Glomerular endothelial cell (primary cell): Measurements from ENCODE around the gene ILKAP. TPM values are rescaled to one million over a fixed set of nuclear protein-coding genes. Genes with fewer than 3 reads are reported as not detected.

ENCODE experiments used
- DNase-seq: peaks from one replicate; pipeline ENCODE4 v3.0.0-alpha.2; 2011; ENCODE audit warnings: low read depth, low spot score; ENCODE audit errors: extremely low read depth
- total RNA-seq: library from RNA; depleted of rRNA; stranded (reverse); fragments of >200 nt; gene quantifications from 2 replicates; pipeline ENCODE4 v1.2.3, GENCODE V29; 2015

Gene ILKAP, protein sequence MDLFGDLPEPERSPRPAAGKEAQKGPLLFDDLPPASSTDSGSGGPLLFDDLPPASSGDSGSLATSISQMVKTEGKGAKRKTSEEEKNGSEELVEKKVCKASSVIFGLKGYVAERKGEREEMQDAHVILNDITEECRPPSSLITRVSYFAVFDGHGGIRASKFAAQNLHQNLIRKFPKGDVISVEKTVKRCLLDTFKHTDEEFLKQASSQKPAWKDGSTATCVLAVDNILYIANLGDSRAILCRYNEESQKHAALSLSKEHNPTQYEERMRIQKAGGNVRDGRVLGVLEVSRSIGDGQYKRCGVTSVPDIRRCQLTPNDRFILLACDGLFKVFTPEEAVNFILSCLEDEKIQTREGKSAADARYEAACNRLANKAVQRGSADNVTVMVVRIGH
- total RNA-seq, result 12.9 and 25.1 TPM in 2 replicates

DNA sequence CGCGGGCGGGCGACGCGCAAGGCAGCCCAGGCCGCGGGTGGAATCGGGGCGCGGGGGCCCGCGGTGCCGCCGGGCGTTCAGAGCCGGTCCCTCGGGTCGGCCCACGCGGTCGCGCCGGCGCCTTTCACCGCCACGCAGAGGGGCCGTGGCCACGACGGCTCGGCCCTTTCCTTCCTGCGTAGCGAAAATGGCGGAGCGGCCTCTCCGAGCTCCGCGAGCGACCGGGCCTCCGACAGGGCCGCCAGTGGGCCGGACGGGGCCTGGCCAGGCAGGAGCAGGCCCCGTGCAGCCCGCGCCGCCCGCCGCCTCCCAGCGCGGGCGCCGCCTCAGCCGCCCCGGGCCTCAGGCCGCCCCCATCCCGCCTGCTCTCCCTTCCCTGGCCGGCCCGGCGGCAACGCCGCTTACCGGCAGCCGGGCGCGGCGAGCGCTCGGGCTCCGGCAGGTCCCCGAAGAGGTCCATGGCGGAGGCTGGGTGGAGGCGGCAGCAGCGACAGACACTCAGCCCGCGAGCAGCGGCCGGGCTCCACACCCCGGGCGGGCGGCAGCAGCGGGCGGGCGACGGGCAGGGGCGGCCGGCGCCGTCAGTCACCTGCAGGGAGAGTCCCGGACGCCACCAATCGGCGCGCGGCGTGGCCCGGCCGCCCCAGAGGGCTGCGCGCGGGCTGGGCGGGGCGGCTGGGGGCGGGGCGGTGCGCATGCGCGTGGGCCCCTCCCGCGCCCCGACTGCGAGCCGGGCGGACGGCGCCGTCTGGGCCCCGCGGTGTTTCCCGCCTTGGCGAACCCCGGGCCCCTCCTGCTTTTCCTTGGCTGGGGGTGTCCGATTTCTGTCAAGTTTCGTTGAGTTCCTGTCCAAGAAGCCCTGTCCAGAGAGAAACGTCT, at the start of gene ILKAP:
TSS of gene ILKAP (minus strand) at position 602 of the 879 bp plus-strand sequence. CDS start at position 460, 142 bp downstream.
- DNase-seq, result no peak

DNA sequence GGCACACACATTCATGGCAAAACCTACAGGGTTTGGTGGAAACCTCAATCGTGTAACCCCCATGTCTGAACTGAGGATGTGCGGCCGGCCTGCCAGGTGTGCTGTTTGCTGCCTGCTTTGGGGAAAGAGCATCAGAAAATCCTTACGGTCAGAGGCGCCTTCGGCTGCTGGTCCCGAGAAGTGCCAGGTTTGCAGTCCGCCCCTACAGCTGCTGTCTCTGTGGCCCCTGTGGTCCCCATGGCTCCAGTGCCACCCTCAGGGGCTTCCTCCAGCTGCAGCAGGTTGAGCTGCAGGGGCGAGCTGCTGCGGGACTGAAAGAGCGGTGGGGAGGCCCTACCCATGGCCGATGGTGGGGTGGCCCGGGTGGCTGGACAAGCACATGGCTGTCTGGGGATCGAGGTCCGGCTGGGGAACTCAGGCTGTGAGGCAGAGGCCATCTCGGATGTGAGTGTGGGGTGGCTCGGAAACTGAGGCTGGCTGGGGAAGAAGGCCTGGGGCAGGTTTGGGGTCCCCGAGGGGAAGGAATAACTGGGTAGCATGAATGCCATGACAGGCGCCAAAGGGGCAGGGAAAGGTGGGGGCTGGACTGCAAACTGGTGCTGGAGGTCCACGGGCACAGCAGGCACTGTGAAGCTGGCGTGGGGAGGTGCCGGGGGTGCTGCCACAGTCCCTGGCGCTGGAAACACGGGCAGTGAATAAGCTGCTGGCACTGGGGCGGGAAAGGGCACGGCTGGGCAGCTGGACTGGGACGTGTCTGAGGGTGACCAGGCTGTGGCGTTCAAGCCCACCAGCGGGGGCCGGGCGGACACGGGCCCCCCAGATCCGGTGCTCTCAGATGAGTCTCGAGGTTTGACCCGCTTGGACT, 49.5 kb upstream of the ILKAP start:
- no peak for DNase-seq

DNA sequence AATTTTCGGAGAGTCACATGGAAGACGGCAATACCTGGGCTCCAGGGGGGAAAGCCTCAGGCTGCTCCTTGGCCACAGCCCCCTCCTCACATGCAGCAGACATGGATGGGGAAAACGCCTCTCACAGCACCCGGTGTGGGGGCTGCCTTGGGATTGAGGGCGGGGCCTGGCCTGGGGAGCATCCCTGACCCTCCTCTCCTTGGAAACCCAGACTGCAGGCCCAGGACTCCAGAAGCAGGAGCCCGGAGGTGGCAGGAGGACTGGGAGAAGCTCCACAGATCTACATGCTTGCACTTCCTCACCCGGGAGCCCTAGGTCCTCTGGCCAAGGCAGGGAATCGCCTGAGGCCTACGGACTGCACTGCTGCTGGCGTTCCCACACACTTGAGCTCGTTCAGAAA, 48.5 kb upstream of the ILKAP start:
- no peak for DNase-seq

- DNase-seq, result no peak
These were observed 47.8 kb upstream of the ILKAP start for GRCh38 chr2:238251331-238251730.

DNA sequence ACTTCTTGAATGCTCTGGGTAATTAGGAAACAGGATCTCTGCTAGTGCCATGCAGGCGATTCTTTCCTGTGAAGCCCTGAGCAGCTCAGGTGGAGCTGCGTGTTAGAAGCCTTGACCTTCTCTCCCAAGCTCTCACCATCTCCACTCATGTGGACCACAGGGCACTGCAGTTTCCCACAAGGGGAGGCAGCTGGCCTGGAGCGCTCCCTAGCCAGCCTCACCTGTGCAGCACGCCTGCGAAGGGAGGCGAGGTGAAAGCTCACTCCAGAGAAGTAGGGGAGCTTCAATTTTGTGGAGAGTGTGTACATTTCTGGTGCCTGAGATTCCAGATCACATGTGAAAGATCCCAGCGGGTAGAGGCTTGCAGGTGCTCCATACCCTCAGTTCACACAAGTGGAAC, 47.4 kb upstream of the ILKAP start:
- no peak for DNase-seq

GRCh38 chr2:238247841-238248453, 44.5 kb upstream of the ILKAP start:
- no peak for DNase-seq

GRCh38 chr2:238247002-238247822, 43.7 kb upstream of the ILKAP start:
- no peak for DNase-seq

GRCh38 chr2:238244151-238244550, 40.7 kb upstream of the ILKAP start:
- DNase-seq, result no peak

DNA sequence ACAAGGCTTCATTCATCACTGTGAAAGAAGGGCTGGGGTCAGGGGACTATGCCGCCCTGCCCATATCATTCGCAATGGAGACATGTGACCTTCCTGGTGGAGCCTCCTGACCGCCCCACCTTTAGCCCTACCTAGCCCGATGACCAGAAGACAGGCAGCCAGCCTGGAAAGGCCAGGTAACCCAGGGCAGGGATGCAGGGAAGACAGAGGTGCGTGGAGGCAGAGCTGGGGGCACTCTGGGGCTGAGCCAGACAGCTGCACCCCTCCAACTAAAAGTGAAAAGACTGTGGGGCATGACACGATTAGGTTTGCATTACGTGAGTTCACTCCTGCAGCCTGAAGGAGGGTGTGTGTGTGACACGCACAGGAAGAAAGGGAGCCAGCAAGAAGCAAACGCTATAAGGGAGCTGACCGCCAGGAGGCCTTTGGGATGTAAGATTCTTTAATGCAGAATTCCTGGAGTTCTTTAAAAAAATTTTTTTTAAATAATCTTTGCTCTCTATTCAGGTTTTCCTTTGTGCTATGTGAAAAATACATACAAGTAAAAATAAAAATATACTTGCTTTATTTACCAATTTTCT, 40.1 kb upstream of the ILKAP start:
- no peak for DNase-seq

- no peak for DNase-seq
These were observed 39.4 kb upstream of the ILKAP start for GRCh38 chr2:238242731-238243495.

GRCh38 chr2:238241970-238242369, 38.5 kb upstream of the ILKAP start:
- DNase-seq, result no peak

GRCh38 chr2:238240757-238241711, 37.5 kb upstream of the ILKAP start:
- DNase-seq, result no peak

DNA sequence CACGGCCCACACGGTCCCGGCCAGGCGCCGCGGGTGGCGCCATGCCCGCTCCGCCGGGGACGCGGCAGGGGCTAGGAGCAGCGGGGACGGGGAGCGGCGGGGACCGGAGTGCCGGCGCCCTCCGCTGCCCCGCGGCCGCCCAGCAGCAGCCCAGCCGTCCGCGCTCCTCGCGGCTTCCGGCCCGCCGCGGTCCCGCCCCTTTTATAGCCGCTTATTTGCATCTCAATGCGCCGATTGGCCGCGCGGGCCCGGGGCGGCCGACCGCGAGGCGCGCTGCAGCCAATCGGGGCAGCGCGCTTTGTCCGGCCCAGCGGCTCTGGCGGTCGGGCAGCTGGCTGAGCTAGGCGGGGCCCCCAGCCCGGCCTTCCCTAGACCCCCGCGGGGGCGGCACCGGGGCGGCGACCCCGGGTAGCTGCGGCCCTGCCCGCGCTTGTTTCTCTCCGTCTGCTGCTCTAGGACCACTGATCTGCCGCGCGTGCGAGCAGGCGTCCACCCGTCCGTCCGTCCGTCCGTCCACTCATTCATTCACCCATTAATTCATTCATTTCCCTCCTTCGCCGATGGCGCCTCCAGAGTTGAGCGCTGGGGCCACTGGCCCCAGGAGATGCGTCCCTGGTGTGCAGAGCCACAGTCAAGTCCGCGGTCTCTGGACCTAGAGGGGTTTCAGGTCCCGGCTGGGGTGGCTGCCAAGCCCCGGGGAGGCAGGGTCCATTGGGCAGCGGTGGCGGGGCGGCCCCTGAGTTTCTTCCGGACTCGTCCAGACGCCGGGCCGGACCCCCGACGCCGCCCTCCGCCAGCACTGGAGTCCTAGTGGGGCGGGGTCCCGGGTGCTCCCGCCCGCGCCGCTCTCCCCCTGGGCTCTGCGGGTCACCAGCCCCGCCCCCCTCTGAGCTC, 36.6 kb upstream of the ILKAP start, which contains the start of gene HES6:
TSS of gene HES6 (minus strand) at position 176 of the 894 bp plus-strand sequence. CDS start at position 43, 133 bp downstream.
- no peak for DNase-seq

GRCh38 chr2:238239543-238239862, 36.0 kb upstream of the ILKAP start:
- DNase-seq, result no peak

- no peak for DNase-seq
These were observed 35.5 kb upstream of the ILKAP start for GRCh38 chr2:238238766-238239542.
